Right cardiac atrium (tissue), 5 donors: ENCODE measurements around the gene EDIL3. TPM values are rescaled to one million over a fixed set of nuclear protein-coding genes. Genes with fewer than 3 reads are reported as not detected.

Experiments
- ATAC-seq, 2 donors: fragments of 200-7000 bp; cut with Tn5 transposase; one replicate each; pipeline versions ENCODE4 v1.8.0 to v1.9.1; 2020; ENCODE audit warnings: moderate library complexity in 2 of 2, mild to moderate bottlenecking in 1 of 2
- DNase-seq, 3 donors: peaks; one replicate each; pipeline ENCODE4 v3.0.0-alpha.2; 2020
- H3K27ac ChIP-seq: one replicate; pipeline ENCODE4 v1.5.1; 2013; ENCODE audit warnings: mild to moderate bottlenecking, low read length, control low read depth, moderate library complexity
- H3K27me3 ChIP-seq: one replicate; pipeline ENCODE4 v1.6.1; 2013; ENCODE audit not compliant: control insufficient read depth, insufficient read depth
- H3K4me1 ChIP-seq: one replicate; pipeline ENCODE4 v1.6.1; 2013; ENCODE audit warnings: low read length; ENCODE audit not compliant: control insufficient read depth, insufficient read depth
- H3K4me3 ChIP-seq: one replicate; pipeline ENCODE4 v1.5.1; 2013; ENCODE audit warnings: low read length, control low read depth
- H3K9me3 ChIP-seq: one replicate; pipeline ENCODE4 v1.6.1; 2013; ENCODE audit warnings: low read length; ENCODE audit not compliant: control insufficient read depth
- WGBS: extraction: QIAGEN DNeasy Blood & Tissue Kit; methylation state at CpG from one replicate; pipeline ENCODE4 v1.1.7; 2013; 5-methylcytosine and 5-hydroxymethylcytosine counted together
- intact Hi-C, 4 donors: fragments of 100-400 bp; cut with DNase I; formaldehyde crosslinking; loops; one replicate each; pipeline versions ENCODE4 v1.11.0 to v1.14.0; 2022 to 2023
- polyA plus RNA-seq: library from polyadenylated mRNA; stranded (reverse); fragments of 200-250 nt; gene quantifications from one replicate; pipeline ENCODE4 v1.2.3, GENCODE V29; 2013
- total RNA-seq, 4 donors: library from RNA; stranded (reverse); fragmentation: NEBNext Ultra II Directional; extraction: Animal tissue kit (Norgen Biotek cat#: 25700); gene quantifications; one replicate each; pipeline ENCODE4 v1.2.1, GENCODE V29; 2021
- donor health status: healthy with polysubstance abuse.
- donor health status: DM: no; HTN: yes; CAD: no.
- donor health status: DM: no; HTN: no; CAD: no.
- donor health status: DM: no; HTN: yes; CAD: no; lungs with severe emphysema.
- donor health status: DM: yes; HTN: yes; CAD: no.

EDIL3 gene
- total and polyA plus RNA-seq, 5 donors: 3.2 to 14.6 (median 5.5) TPM

DNA sequence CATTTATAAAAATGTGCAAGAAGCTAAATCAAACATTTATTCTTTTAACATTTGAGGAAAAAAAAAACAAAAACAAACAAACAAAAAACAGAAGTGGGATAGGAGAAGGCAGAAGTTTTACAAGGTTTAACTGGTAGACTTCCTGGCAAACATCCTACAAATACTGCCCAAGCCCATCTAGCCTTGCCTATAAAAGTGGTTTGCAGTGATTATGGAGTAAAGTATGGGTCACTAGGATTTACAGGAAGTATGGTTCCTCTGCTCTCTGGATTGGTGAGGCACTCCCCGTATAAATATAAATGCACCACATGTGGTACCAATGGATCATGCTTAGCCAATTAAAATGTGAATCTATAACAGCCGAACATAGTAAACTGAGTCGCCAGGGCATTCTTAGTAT lies 291.9 kb downstream of the EDIL3 start:
- H3K9me3 ChIP-seq: no peaks in the 10 kb centered on the region
- DNase-seq (no peak), ATAC-seq (no peak)
- no peaks in the 10 kb centered on the region for H3K27me3 ChIP-seq
- H3K27ac ChIP-seq: no peak overlapping the region
- no peak overlapping the region for H3K4me3 ChIP-seq
- 92% methylated on average over 3 of the region's 3 CpGs for WGBS
- no peaks in the 10 kb centered on the region for H3K4me1 ChIP-seq
- intact Hi-C loops: no loop called here

DNA sequence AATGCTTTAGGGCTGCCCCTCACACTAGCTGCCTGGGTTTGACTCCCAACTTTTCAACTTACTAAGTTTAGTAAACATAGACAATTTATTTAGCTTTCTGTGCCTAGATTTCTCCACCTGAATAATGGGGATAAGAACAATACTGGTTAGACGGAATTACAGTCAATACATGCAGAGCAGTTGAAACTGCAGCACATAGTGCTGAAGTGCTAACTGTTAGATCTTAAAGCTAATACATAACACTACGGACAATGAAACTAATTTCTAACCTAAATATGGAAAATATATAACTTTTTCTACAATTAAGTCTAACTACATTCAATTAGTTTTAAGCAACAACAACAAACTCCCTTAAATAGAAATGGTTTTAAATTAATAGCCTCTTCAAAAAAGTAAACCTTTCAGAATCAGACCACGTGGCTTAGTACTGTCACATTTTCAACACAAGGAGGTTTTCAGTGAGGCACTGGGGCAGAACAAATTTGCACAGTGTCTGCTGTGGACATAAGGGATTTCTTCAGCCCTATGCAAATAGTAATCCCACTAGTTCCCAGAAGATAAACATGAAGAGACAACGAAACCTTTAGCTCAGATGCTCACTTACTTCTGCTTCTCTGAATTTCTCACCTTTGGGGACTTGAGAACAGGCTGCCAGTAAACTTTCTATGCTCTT lies 293.4 kb downstream of the EDIL3 start:
- 78% methylated on average over 4 of the region's 4 CpGs for WGBS
- Histone ChIP-seq H3K4me3 (no peak overlapping the region), H3K9me3 (no peaks in the 10 kb centered on the region), H3K4me1 (no peaks in the 10 kb centered on the region), H3K27ac (no peak overlapping the region), H3K27me3 (no peaks in the 10 kb centered on the region)
- ATAC-seq (no peak), DNase-seq (no peak)
- intact Hi-C loops: no loop called here

DNA sequence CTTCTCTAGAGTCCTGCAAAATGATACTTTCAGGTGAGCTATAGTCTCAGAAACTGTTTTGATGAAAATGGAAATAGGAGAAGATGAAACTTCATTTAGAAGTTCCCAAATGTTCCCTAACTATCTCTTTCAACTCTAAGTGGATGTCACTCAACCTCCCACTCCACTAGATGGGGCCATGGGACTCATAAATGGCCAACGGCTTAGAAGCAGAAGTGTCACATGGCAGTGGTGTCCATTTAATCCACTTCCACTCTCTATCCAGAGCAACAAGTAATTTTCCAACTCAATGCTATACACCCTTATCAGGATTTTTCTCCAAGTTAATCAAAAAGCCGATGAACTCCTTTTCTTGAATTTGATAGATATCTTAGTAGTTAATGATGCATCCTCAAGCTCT lies 295.7 kb downstream of the EDIL3 start:
- Histone ChIP-seq H3K9me3 (no peaks in the 10 kb centered on the region), H3K4me1 (no peaks in the 10 kb centered on the region), H3K4me3 (no peak overlapping the region), H3K27ac (no peak overlapping the region), H3K27me3 (no peaks in the 10 kb centered on the region)
- WGBS: 79% methylated on average over 2 of the region's 2 CpGs
- intact Hi-C loops: no loop called here
- ATAC-seq: no peak
- no peak for DNase-seq

- Histone ChIP-seq H3K4me1 (no peaks in the 10 kb centered on the region), H3K27ac (no peak overlapping the region), H3K27me3 (no peaks in the 10 kb centered on the region), H3K4me3 (no peak overlapping the region), H3K9me3 (no peaks in the 10 kb centered on the region)
- intact Hi-C loops: no loop called here
- DNase-seq (no peak), ATAC-seq (no peak)
- WGBS: 88% methylated on average over 6 of the region's 6 CpGs
Measured at GRCh38 chr5:84086511-84086910, 298.2 kb downstream of the EDIL3 start.

GRCh38 chr5:84085387-84086041 lies 299.2 kb downstream of the EDIL3 start:
- WGBS: 70% methylated on average over 8 of the region's 8 CpGs
- ATAC-seq: no peak
- H3K27ac ChIP-seq: no peak overlapping the region

GRCh38 chr5:84080908-84081307 lies 303.8 kb downstream of the EDIL3 start:
- H3K27me3 ChIP-seq: no peaks in the 10 kb centered on the region
- 84% methylated on average over 1 of the region's 1 CpG for WGBS
- H3K4me1 ChIP-seq: no peaks in the 10 kb centered on the region
- DNase-seq (no peak), ATAC-seq (no peak)
- H3K27ac ChIP-seq: no peak overlapping the region
- no peaks in the 10 kb centered on the region for H3K9me3 ChIP-seq
- no peak overlapping the region for H3K4me3 ChIP-seq
- intact Hi-C loops: no loop called here

More at GRCh38 chr5:84085387-84086041, 299.2 kb downstream of the EDIL3 start:
- H3K4me3 ChIP-seq: no peak overlapping the region
- H3K9me3 ChIP-seq: no peaks in the 10 kb centered on the region
- no peaks in the 10 kb centered on the region for H3K4me1 ChIP-seq
- no peak for DNase-seq
- H3K27me3 ChIP-seq: no peaks in the 10 kb centered on the region
- intact Hi-C loops: no loop called here

GRCh38 chr5:84072339-84072738 lies 312.3 kb downstream of the EDIL3 start:
- Histone ChIP-seq H3K9me3 (no peaks in the 10 kb centered on the region), H3K27ac (no peak overlapping the region), H3K4me1 (no peaks in the 10 kb centered on the region), H3K4me3 (no peak overlapping the region), H3K27me3 (no peaks in the 10 kb centered on the region)
- intact Hi-C loops: no loop called here
- no peak for DNase-seq
- ATAC-seq: no peak

- intact Hi-C loops: no loop called here
- no peaks in the 10 kb centered on the region for H3K4me1 ChIP-seq
- no peak for ATAC-seq
- no peak for DNase-seq
- H3K9me3 ChIP-seq: no peaks in the 10 kb centered on the region
- 94% methylated on average over 13 of the region's 13 CpGs for WGBS
- H3K4me3 ChIP-seq: no peak overlapping the region
- H3K27me3 ChIP-seq: no peaks in the 10 kb centered on the region
- H3K27ac ChIP-seq: no peak overlapping the region
Measured at GRCh38 chr5:84069608-84070179, 315.0 kb downstream of the EDIL3 start.

GRCh38 chr5:84063041-84063440 lies 321.6 kb downstream of the EDIL3 start:
- no peak for ATAC-seq
- H3K9me3 ChIP-seq: no peaks in the 10 kb centered on the region
- WGBS: 87% methylated on average over 1 of the region's 1 CpG
- DNase-seq: no peak
- intact Hi-C loops: no loop called here
- no peak overlapping the region for H3K27ac ChIP-seq
- H3K4me3 ChIP-seq: no peak overlapping the region
- H3K4me1 ChIP-seq: no peaks in the 10 kb centered on the region
- H3K27me3 ChIP-seq: no peaks in the 10 kb centered on the region

DNA sequence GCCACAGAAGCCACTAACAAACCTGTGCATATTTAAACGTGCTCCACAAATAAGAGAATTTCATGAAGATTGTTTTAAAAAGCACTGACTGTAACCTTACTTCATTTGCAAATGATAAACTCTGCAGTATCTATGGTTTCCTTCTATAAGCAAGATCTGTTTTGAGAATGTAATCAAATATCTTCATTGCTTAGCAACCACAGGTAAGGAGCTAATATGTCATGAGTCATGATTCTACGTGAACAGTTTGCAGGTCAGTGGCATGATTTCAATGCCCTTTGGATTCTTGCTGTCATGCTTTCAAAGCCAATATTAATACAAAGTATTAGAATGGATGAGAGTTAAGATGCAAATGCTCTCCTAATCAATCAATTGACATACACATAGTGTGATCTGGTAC lies 325.0 kb downstream of the EDIL3 start:
- no peak overlapping the region for H3K4me3 ChIP-seq
- H3K27ac ChIP-seq: no peak overlapping the region
- no peaks in the 10 kb centered on the region for H3K27me3 ChIP-seq
- ATAC-seq: no peak
- no peaks in the 10 kb centered on the region for H3K4me1 ChIP-seq
- 86% methylated on average over 2 of the region's 2 CpGs for WGBS
- intact Hi-C loops: no loop called here
- H3K9me3 ChIP-seq: no peaks in the 10 kb centered on the region
- no peak for DNase-seq

GRCh38 chr5:84058561-84058960 lies 326.1 kb downstream of the EDIL3 start:
- ATAC-seq (no peak), DNase-seq (no peak)
- 61% methylated on average over 2 of the region's 2 CpGs for WGBS
- H3K4me1 ChIP-seq: no peaks in the 10 kb centered on the region
- no peaks in the 10 kb centered on the region for H3K9me3 ChIP-seq
- no peak overlapping the region for H3K4me3 ChIP-seq
- intact Hi-C loops: no loop called here
- no peaks in the 10 kb centered on the region for H3K27me3 ChIP-seq
- H3K27ac ChIP-seq: no peak overlapping the region
